ENCODE data around the gene ABHD17C.
"Not testable (repeated sequence)": the region's sequence is repeated elsewhere in the genome, so short reads cannot be mapped to it uniquely, and the experiment has no call there.

Gene ABHD17C

GRCh38 chr15:80695099-80695910, at the start of gene ABHD17C:
Gene ABHD17C (plus strand): TSS chr15:80695310. CDS start chr15:80695430, 120 bp downstream.
- DNase-seq: peak; percentile 2

- DNase-seq: no peak
These were observed 49.5 kb upstream of the ABHD17C start for GRCh38 chr15:80645494-80646065.

- DNase-seq: not testable (repeated sequence)
These were observed 47.7 kb upstream of the ABHD17C start for GRCh38 chr15:80647424-80647823.

GRCh38 chr15:80654299-80654698, 40.8 kb upstream of the ABHD17C start:
- DNase-seq: no peak

GRCh38 chr15:80659375-80659774, 35.7 kb upstream of the ABHD17C start:
- no peak for DNase-seq

GRCh38 chr15:80660119-80660518, 35.0 kb upstream of the ABHD17C start:
- no peak for DNase-seq

GRCh38 chr15:80662129-80662528, 33.0 kb upstream of the ABHD17C start:
- DNase-seq: no peak

- no peak for DNase-seq
These were observed 32.2 kb upstream of the ABHD17C start for GRCh38 chr15:80662757-80663553.

- DNase-seq: no peak
These were observed 30.0 kb upstream of the ABHD17C start for GRCh38 chr15:80665151-80665550.

- DNase-seq: no peak
These were observed 27.2 kb upstream of the ABHD17C start for GRCh38 chr15:80667936-80668335.

- DNase-seq: no peak
These were observed 26.4 kb upstream of the ABHD17C start for GRCh38 chr15:80668546-80669236.

GRCh38 chr15:80669663-80670273, 25.3 kb upstream of the ABHD17C start:
- no peak for DNase-seq

GRCh38 chr15:80673561-80674244, 21.4 kb upstream of the ABHD17C start:
- no peak for DNase-seq

- no peak for DNase-seq
These were observed 20.9 kb upstream of the ABHD17C start for GRCh38 chr15:80674245-80674614.

- no peak for DNase-seq
These were observed 18.1 kb upstream of the ABHD17C start for GRCh38 chr15:80677041-80677440.

GRCh38 chr15:80679167-80679803, 15.8 kb upstream of the ABHD17C start:
- no peak for DNase-seq

- no peak for DNase-seq
These were observed 15.3 kb upstream of the ABHD17C start for GRCh38 chr15:80679804-80680175.

GRCh38 chr15:80682201-80682600, 12.9 kb upstream of the ABHD17C start:
- DNase-seq: no peak

GRCh38 chr15:80684697-80685096, 10.4 kb upstream of the ABHD17C start:
- DNase-seq: no peak

- no peak for DNase-seq
These were observed 9.5 kb upstream of the ABHD17C start for GRCh38 chr15:80685628-80686027.

- DNase-seq: no peak
These were observed 5.8 kb upstream of the ABHD17C start for GRCh38 chr15:80689294-80689693.

GRCh38 chr15:80689716-80690115, 5.4 kb upstream of the ABHD17C start:
- no peak for DNase-seq
